H1 (cell line): ENCODE data around the gene UBE2A. TPM values are rescaled to one million over a fixed set of nuclear protein-coding genes. Genes with fewer than 3 reads are reported as not detected.

Source experiments
- CTCF ChIA-PET: fragments of 300-600 bp; sonication (Branson Sonifier 250); formaldehyde crosslinking; loops from one replicate; lab custom pipeline; 2021; ENCODE audit not compliant: partially characterized antibody; lab: Charles Lee
- POLR2A ChIA-PET: fragments of 300-600 bp; sonication (Branson Sonifier 250); formaldehyde crosslinking; loops from one replicate; lab custom pipeline; 2021; ENCODE audit warnings: inconsistent platforms; ENCODE audit not compliant: partially characterized antibody; lab: Charles Lee
- DNase-seq, 2 experiments: peaks; one replicate each; pipeline versions ENCODE4 v3.0.0 to v3.0.0-alpha.2; 2010 to 2022; ENCODE audit warnings: low spot score in 2 of 2, low read depth in 1 of 2, mixed read lengths in 1 of 2
- FAIRE-seq: peaks from 2 replicates; lab custom pipeline; 2011; peaks lifted over from hg19 to GRCh38; lab: Jason Lieb, UNC
- H2AFZ ChIP-seq: 2 replicates; pipeline ENCODE4 v1.8.1; 2012; ENCODE audit warnings: low read length, inconsistent platforms
- H2AK5ac ChIP-seq: 2 replicates; pipeline ENCODE4 v1.6.1; 2013; ENCODE audit warnings: low read depth, low read length
- H2BK120ac ChIP-seq: replicated peaks from 2 replicates; pipeline ENCODE3; 2013; ENCODE audit warnings: low read depth, low read length, inconsistent platforms
- H2BK12ac ChIP-seq: 2 replicates; pipeline ENCODE4 v1.6.1; 2013; ENCODE audit warnings: low read depth, low read length
- H2BK15ac ChIP-seq: 2 replicates; pipeline ENCODE4 v1.6.1; 2013; ENCODE audit warnings: low read length
- H2BK20ac ChIP-seq: 2 replicates; pipeline ENCODE4 v1.6.1; 2013; ENCODE audit warnings: low read length
- H2BK5ac ChIP-seq: 2 replicates; pipeline ENCODE4 v1.6.1; 2013; ENCODE audit warnings: low read depth, low read length
- H3K14ac ChIP-seq: 2 replicates; pipeline ENCODE4 v1.6.1; 2013; ENCODE audit warnings: inconsistent platforms; ENCODE audit not compliant: insufficient read length
- H3K18ac ChIP-seq: 2 replicates; pipeline ENCODE4 v1.6.1; 2013; ENCODE audit warnings: low read length; ENCODE audit errors: extremely low read depth
- H3K23ac ChIP-seq: 2 replicates; pipeline ENCODE4 v1.6.1; 2013; ENCODE audit warnings: inconsistent platforms; ENCODE audit not compliant: insufficient read length
- H3K23me2 ChIP-seq: 2 replicates; pipeline ENCODE4 v1.6.1; 2013; ENCODE audit warnings: low read depth, low read length
- H3K27ac ChIP-seq: 2 replicates; pipeline ENCODE4 v1.6.1; 2011; ENCODE audit warnings: low read depth, low read length, inconsistent platforms
- H3K27me3 ChIP-seq, 4 experiments: replicated peaks in 1 of 4; 1 replicate in 1 of 4; 2 replicates in 3 of 4; pipeline versions ENCODE4 v1.6.1 to v1.8.1; 2011 to 2013; ENCODE audit warnings: low read length in 3 of 4, mild to moderate bottlenecking in 3 of 4, inconsistent platforms in 2 of 4, mixed read lengths in 2 of 4, moderate library complexity in 1 of 4; ENCODE audit not compliant: control insufficient read depth in 3 of 4, insufficient read depth in 3 of 4; ENCODE audit errors: extremely low read depth in 1 of 4
- H3K36me3 ChIP-seq, 4 experiments: 2 replicates each; pipeline versions ENCODE4 v1.6.1 to v1.8.1; 2011 to 2013; ENCODE audit warnings: mild to moderate bottlenecking in 4 of 4, low read length in 3 of 4, moderate library complexity in 2 of 4, control low read depth in 1 of 4, inconsistent platforms in 1 of 4; ENCODE audit not compliant: insufficient read depth in 4 of 4, control insufficient read depth in 2 of 4
- H3K4ac ChIP-seq: replicated peaks from 2 replicates; pipeline ENCODE3; 2013; ENCODE audit warnings: low read length, low read depth, mixed read lengths, inconsistent platforms; ENCODE audit not compliant: insufficient read length
- H3K4me1 ChIP-seq, 4 experiments: replicated peaks in 1 of 4; 1 replicate in 1 of 4; 2 replicates in 3 of 4; pipeline versions ENCODE4 v1.6.1 to v1.8.1; 2011 to 2013; ENCODE audit warnings: low read length in 3 of 4, inconsistent platforms in 2 of 4, mixed read lengths in 1 of 4; ENCODE audit not compliant: insufficient read depth in 4 of 4, control insufficient read depth in 3 of 4
- H3K4me2 ChIP-seq, 2 experiments: 2 replicates each; pipeline versions ENCODE4 v1.6.1 to v1.8.1; 2011 to 2013; ENCODE audit warnings: low read depth in 2 of 2, low read length in 2 of 2, control low read depth in 1 of 2, inconsistent platforms in 1 of 2, mild to moderate bottlenecking in 1 of 2; ENCODE audit not compliant: insufficient read depth in 1 of 2
- H3K4me3 ChIP-seq, 4 experiments: fragments of 200-600, 300-600 bp in 1 of 4; sonication (generic), shearing (Covaris generic), sonication (Bioruptor Twin) in 1 of 4; 2 replicates each; pipeline versions ENCODE4 v1.5.1 to v1.8.1; 2011 to 2016; ENCODE audit warnings: low read length in 4 of 4, low read depth in 3 of 4, control low read depth in 2 of 4, inconsistent platforms in 2 of 4, mild to moderate bottlenecking in 2 of 4, mixed read lengths in 1 of 4, moderate library complexity in 1 of 4; ENCODE audit not compliant: insufficient read depth in 2 of 4; ENCODE audit errors: extremely low read depth in 1 of 4
- H3K56ac ChIP-seq: replicated peaks from 2 replicates; pipeline ENCODE3; 2013; ENCODE audit warnings: low read depth, mild to moderate bottlenecking, mixed read lengths, low read length, inconsistent platforms; ENCODE audit not compliant: insufficient read length
- H3K79me1 ChIP-seq: 2 replicates; pipeline ENCODE4 v1.6.1; 2013; ENCODE audit warnings: low read depth, low read length, control low read depth
- H3K79me2 ChIP-seq, 2 experiments: 2 replicates each; pipeline versions ENCODE4 v1.6.1 to v1.8.1; 2012 to 2013; ENCODE audit warnings: low read length in 2 of 2, mild to moderate bottlenecking in 2 of 2, inconsistent platforms in 1 of 2; ENCODE audit not compliant: insufficient read depth in 2 of 2, control insufficient read depth in 1 of 2
- H3K9ac ChIP-seq, 4 experiments: replicated peaks in 1 of 4; 1 replicate in 1 of 4; 2 replicates in 3 of 4; pipeline versions ENCODE4 v1.6.1 to v1.8.1; 2011 to 2013; ENCODE audit warnings: low read depth in 3 of 4, low read length in 3 of 4, control low read depth in 2 of 4, mild to moderate bottlenecking in 2 of 4, moderate library complexity in 2 of 4, inconsistent platforms in 1 of 4; ENCODE audit errors: extremely low read depth in 1 of 4
- H3K9me3 ChIP-seq, 2 experiments: 2 replicates each; pipeline versions ENCODE4 v1.6.1 to v1.8.1; 2012 to 2013; ENCODE audit warnings: mild to moderate bottlenecking in 2 of 2, moderate library complexity in 2 of 2, control low read depth in 1 of 2, inconsistent platforms in 1 of 2, low read depth in 1 of 2, low read length in 1 of 2, mixed read lengths in 1 of 2; ENCODE audit not compliant: insufficient read depth in 2 of 2
- H4K20me1 ChIP-seq, 2 experiments: replicated peaks in 1 of 2; 2 replicates each; pipeline versions ENCODE3 to v1.8.1; 2011 to 2013; ENCODE audit warnings: inconsistent platforms in 2 of 2, low read length in 2 of 2, mild to moderate bottlenecking in 1 of 2; ENCODE audit not compliant: insufficient read depth in 2 of 2, control insufficient read depth in 1 of 2
- H4K5ac ChIP-seq: 2 replicates; pipeline ENCODE4 v1.6.1; 2013; ENCODE audit warnings: low read length, low read depth, mixed read lengths, inconsistent platforms; ENCODE audit not compliant: insufficient read length
- H4K8ac ChIP-seq: 2 replicates; pipeline ENCODE4 v1.8.0; 2013; ENCODE audit warnings: mild to moderate bottlenecking, moderate library complexity, low read length, inconsistent platforms; ENCODE audit not compliant: insufficient read depth; ENCODE audit errors: extremely low read depth
- H4K91ac ChIP-seq: replicated peaks from 2 replicates; pipeline ENCODE3; 2013; ENCODE audit warnings: low read length, mixed read lengths, inconsistent platforms; ENCODE audit not compliant: insufficient read length
- ATF3 ChIP-seq: IDR thresholded peaks from 2 replicates; pipeline ENCODE4 v1.6.1; 2011; ENCODE audit warnings: low read depth, mild to moderate bottlenecking, low read length; ENCODE audit not compliant: insufficient read depth
- BRCA1 ChIP-seq: IDR thresholded peaks from 2 replicates; pipeline ENCODE4 v1.6.1; 2012; ENCODE audit warnings: low read depth, low read length, improper control_type of control experiment
- CBX8 ChIP-seq: fragments of 300-800, 300-1000 bp; sonication (generic); IDR thresholded peaks from 2 replicates; pipeline ENCODE4 v1.7.1; 2016; ENCODE audit warnings: low read depth, low read length, borderline replicate concordance
- GABPA ChIP-seq: IDR thresholded peaks from 2 replicates; pipeline ENCODE4 v1.6.1; 2011; ENCODE audit warnings: mild to moderate bottlenecking, low read length, moderate library complexity, borderline replicate concordance; ENCODE audit not compliant: insufficient read depth
- HDAC6 ChIP-seq: IDR thresholded peaks from one replicate; pipeline ENCODE4 v1.7.1; 2012; ENCODE audit warnings: low read depth, mild to moderate bottlenecking, inconsistent platforms, low read length, moderate library complexity
- JUND ChIP-seq: IDR thresholded peaks from 2 replicates; pipeline ENCODE4 v1.6.1; 2011; ENCODE audit warnings: mild to moderate bottlenecking, improper control_type of control experiment, low read length
- KDM4A ChIP-seq: IDR thresholded peaks from one replicate; pipeline ENCODE4 v1.7.1; 2012; ENCODE audit warnings: low read depth, mild to moderate bottlenecking, moderate library complexity, low read length, inconsistent platforms; ENCODE audit not compliant: severe bottlenecking
- MAX ChIP-seq: IDR thresholded peaks from 2 replicates; pipeline ENCODE4 v1.6.1; 2012; ENCODE audit warnings: inconsistent platforms
- PHF8 ChIP-seq: fragments of 200-600 bp; sonication (generic); conservative IDR thresholded peaks from 2 replicates; pipeline ENCODE4 v1.7.1; 2012; ENCODE audit warnings: low read depth, mild to moderate bottlenecking, inconsistent platforms, low read length, moderate library complexity
- RAD21 ChIP-seq, 2 experiments: IDR thresholded peaks in 1 of 2; conservative IDR thresholded peaks in 1 of 2; 2 replicates each; pipeline ENCODE4 v1.6.1; 2011; ENCODE audit warnings: low read depth in 2 of 2, low read length in 2 of 2, improper control_type of control experiment in 1 of 2, inconsistent platforms in 1 of 2, mild to moderate bottlenecking in 1 of 2, moderate library complexity in 1 of 2
- RBBP5 ChIP-seq: IDR thresholded peaks from 2 replicates; pipeline ENCODE4 v1.7.1; 2012; ENCODE audit warnings: low read depth, mild to moderate bottlenecking, inconsistent platforms, low read length, moderate library complexity, borderline replicate concordance
- WGBS, 2 experiments: shearing (Covaris generic) in 1 of 2; methylation state at CpG; one replicate each; pipeline versions ENCODE4 v1.1.6 to v1.1.7; 2013 to 2015; ENCODE audit warnings: low lambda C conversion rate in 2 of 2, mixed read lengths in 2 of 2, inconsistent platforms in 1 of 2, low coverage in 1 of 2, missing lambda C conversion rate in 1 of 2; ENCODE audit not compliant: insufficient replicate concordance in 2 of 2, insufficient coverage in 1 of 2, insufficient read length in 1 of 2; ENCODE audit errors: extremely low coverage in 1 of 2, missing lambda C conversion rate in 1 of 2; 5-methylcytosine and 5-hydroxymethylcytosine counted together
- polyA plus RNA-seq, 7 experiments: library from polyadenylated mRNA; depleted of rRNA in 3 of 7; stranded (reverse) in 5 of 7; unstranded in 2 of 7; fragments of >200 nt in 5 of 7; fragments of 200-250 nt in 2 of 7; gene quantifications; 1 replicate in 5 of 7; 2 replicates in 1 of 7; 4 replicates in 1 of 7; pipeline versions ENCODE4 v1.2.1 to v1.2.3, GENCODE V29; 2011 to 2013; ENCODE audit warnings: missing spikeins in 2 of 7, mixed read lengths in 2 of 7
- total RNA-seq: library from RNA; stranded (reverse); fragmentation: NEBNext Ultra II Directional; extraction: Animal tissue kit (Norgen Biotek cat#: 25700); gene quantifications from 2 replicates; pipeline ENCODE4 v1.2.1, GENCODE V29; 2021

The UBE2A gene
- total and polyA plus RNA-seq, 2 of the 8 experiments (the other 6 are each of a cell fraction or from before 2014, with no cell fraction given): 24.8 to 43.9 TPM

GRCh38 chrX:119573840-119574393 lies 446 bp upstream of the UBE2A start:
- H2BK20ac ChIP-seq: no peak overlapping the region
- ChIA-PET POLR2A (interaction anchor here (0.6 to 3.0 kb wide), 19 partner anchors 9 to 279 kb away, joined by 3 to 17 read pairs (median 4); partner anchors contain the start of genes RPL39, SOWAHD, STEEP1 and UPF3B), CTCF (interaction anchor here (0.8 to 1.3 kb wide), 3 partner anchors 10 to 105 kb away, joined by 3 read pairs; no protein-coding TSS in a partner anchor)
- no peak overlapping the region for H2BK5ac ChIP-seq
- peak overlapping the region in 2 of 4 experiments; percentile 48 to 49; a peak in 2 of 7 replicates for H3K9ac ChIP-seq
- H3K4ac ChIP-seq: no peak overlapping the region
- H3K9me3 ChIP-seq: no peaks in the 10 kb centered on the region
- no peak overlapping the region for H2AK5ac ChIP-seq
- peaks cover 2% of the 10 kb centered on the region; the same call in 1 of the 2 replicates for H3K23me2 ChIP-seq
- H3K79me1 ChIP-seq: no peaks in the 10 kb centered on the region
- H3K23ac ChIP-seq: no peak overlapping the region
- peaks cover 0 to 4% (median 0%) of the 10 kb centered on the region in 4 experiments; a peak in 1 of 7 replicates for H3K4me1 ChIP-seq
- peaks cover 0 to 8% of the 10 kb centered on the region in 2 experiments; a peak in 2 of 4 replicates for H3K79me2 ChIP-seq
- H2BK15ac ChIP-seq: no peak overlapping the region
- H2BK120ac ChIP-seq: no peak overlapping the region
- no peak for FAIRE-seq
- H3K27ac ChIP-seq: no peak overlapping the region
- H3K18ac ChIP-seq: no peak overlapping the region
- peaks cover 0 to 6% (median 0%) of the 10 kb centered on the region in 4 experiments; a peak in 2 of 8 replicates for H3K36me3 ChIP-seq
- H3K4me2 ChIP-seq: peak overlapping the region; percentile 59 to 72
- H3K27me3 ChIP-seq: no peaks in the 10 kb centered on the region
- H2AFZ ChIP-seq: no peak overlapping the region
- no peak overlapping the region for H3K14ac ChIP-seq
- no peak for DNase-seq
- H4K91ac ChIP-seq: no peak overlapping the region
- peak overlapping the region; percentile 68; the same call in 1 of the 2 replicates for H4K8ac ChIP-seq
- WGBS, 2 experiments: 4% methylated on average over 11 of the region's 30 CpGs; no CpG with 5 or more reads in 1 of the 2 experiments
- peak overlapping the region; percentile 55 to 87 (median 64) for H3K4me3 ChIP-seq
- no peaks in the 10 kb centered on the region for H4K20me1 ChIP-seq
- H3K56ac ChIP-seq: no peak overlapping the region
- no peak overlapping the region for H4K5ac ChIP-seq
- no peak overlapping the region for H2BK12ac ChIP-seq
- TF ChIP-seq JUND (no peak), KDM4A (peak; percentile 10), RAD21 (IDR thresholded peaks at IDR 0.05 in 1 of 2, conservative IDR thresholded peaks at IDR 0.05 in 1 of 2; ENCODE audit: low read depth in 2 of 2, low read length in 2 of 2) (no peak), CBX8 (no peak), MAX (0 out of 2 replicates have a peak, but pooled peaks have one; percentile 38), ATF3 (no peak), BRCA1 (no peak), RBBP5 (no peak), GABPA (no peak), HDAC6 (no peak), PHF8 (peak; percentile 37; the same call in 1 of the 2 replicates)
